Measurements from ENCODE around the gene DENND1B.
"Not testable (repeated sequence)": the region's sequence is repeated elsewhere in the genome, so short reads cannot be mapped to it uniquely, and the experiment has no call there.

The DENND1B gene

DNA sequence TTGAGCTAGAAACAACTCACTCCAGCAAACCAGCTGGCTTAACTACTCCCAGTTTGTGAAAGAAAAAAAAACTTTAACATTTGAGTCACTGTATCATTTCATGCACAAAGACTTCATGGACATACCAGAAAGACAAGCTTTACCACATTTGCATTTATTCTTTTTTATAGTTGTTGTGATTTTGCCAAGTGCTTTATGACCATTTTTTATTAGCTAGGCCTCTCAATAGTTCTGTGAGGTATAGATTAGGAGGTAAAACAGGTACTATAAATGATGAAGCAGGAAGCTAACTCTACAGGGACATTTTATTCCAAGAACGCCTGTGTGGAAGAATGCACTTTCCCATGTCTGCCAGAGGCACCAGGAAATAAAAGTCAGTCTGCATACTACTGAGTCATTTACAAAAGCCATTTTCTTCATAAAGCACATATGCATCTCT lies 8.2 kb upstream of the DENND1B start:
- DNase-seq (ENCODE audit: low spot score): no peak

DNA sequence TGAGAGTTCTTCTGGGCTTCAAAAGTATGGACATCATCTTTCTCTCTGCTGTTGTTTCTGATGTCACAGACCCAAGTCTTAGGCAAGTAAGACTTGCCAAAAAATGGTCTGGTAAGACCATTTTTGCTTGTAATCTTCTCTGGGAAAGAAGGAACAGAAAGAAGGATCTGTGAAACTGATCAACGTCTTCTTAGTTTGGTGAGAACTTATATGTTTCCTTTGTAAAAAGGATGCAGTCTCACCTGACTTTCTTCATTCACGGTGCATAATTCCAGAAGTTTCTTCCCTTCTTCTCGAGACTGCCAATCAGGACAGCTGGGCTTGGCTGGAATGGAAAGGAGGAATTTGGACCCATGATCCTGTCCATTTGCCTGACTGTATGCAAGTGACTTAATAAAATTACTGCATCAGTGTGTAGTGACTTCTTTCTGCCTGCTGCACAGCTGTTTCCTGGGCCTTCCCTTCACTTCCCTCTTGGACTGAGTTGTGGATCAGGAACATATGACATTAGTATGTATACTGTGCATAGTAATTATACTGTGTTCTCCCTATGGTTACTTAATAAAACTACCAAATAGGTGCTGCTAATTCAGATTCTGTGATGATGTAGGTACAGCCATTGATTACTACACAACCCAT lies 7.6 kb upstream of the DENND1B start:
- no peak for DNase-seq (ENCODE audit: low spot score)

DNA sequence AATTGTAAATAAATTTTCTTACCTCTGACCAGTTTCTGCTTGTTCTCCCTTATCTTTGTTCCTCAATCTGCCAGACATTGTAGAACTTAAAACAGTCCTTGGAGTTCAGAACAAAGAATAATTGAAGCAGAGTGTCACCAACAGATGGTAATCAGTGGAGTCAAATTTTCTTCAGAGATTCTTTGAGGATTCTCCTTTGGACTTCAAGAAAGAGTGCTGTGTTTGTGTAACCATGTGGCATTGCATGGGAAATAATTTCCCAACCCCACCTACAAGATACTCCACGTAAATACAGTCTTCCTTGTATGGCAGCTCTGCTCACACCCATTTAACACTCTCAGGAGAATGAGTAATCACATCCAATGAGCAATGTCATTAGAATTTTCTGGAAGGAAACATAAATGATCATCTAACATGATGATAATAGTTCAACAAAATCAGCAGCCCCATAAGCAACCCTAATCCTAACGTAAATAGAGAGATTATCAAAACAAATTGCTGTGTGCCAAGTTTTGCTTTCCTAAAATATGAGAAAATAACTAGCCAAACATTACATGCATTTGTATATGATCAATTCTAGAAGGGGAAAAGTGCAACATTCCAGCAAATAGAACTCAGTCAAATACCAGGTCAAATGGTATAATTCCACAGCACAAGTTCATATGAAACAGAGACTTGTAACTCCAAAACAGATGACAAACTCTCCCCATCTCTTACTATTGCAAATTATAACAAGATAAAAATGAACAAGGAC lies 6.9 kb upstream of the DENND1B start:
- DNase-seq (ENCODE audit: low spot score): no peak

DNA sequence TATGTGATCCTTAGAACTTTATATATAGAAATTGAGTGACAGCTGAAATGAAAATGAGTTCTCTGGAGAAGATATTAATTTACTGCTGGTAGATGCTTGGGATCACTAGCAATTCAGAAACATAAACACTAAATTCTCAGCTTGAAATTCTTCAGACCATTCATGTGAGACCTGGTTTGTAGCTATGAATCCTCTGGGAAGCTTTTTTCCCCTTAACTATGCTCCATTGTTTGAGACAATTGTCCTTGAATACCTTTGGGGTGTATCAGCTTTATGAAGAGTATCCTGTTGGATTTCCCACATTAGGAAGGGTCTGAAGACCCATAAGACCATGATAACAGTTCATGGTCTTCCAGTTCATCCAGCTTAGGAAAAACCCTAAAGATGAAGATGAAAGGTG lies 4.6 kb upstream of the DENND1B start:
- no peak for DNase-seq (ENCODE audit: low spot score)

DNA sequence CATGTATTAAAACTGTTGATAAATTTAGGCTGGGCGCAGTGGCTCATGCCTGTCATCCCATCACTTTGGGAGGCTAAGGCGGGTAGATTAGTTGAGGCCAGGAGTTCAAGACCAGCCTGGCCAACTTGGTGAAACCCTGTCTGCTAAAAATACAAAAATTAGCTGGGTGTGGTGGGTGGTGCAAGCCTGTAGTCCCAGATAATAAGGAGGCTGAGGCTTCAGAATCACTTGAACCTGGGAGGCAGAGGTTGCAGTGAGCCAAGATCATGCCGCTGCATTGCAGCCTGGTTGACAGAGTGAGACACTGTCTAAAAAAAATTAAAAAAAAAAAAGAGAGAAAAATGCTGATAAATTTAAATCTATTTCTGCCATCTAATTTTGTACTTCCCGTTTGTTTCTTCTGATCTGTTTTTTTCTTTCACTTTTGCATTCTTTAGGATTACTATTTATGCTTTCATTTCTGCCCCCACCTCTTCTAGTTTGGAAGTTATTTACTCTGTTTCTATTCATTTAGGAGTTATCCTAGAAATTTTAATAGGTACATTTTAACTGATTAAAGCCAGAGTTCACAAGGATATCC lies 3.2 kb upstream of the DENND1B start:
- no peak for DNase-seq (ENCODE audit: low spot score)

DNA sequence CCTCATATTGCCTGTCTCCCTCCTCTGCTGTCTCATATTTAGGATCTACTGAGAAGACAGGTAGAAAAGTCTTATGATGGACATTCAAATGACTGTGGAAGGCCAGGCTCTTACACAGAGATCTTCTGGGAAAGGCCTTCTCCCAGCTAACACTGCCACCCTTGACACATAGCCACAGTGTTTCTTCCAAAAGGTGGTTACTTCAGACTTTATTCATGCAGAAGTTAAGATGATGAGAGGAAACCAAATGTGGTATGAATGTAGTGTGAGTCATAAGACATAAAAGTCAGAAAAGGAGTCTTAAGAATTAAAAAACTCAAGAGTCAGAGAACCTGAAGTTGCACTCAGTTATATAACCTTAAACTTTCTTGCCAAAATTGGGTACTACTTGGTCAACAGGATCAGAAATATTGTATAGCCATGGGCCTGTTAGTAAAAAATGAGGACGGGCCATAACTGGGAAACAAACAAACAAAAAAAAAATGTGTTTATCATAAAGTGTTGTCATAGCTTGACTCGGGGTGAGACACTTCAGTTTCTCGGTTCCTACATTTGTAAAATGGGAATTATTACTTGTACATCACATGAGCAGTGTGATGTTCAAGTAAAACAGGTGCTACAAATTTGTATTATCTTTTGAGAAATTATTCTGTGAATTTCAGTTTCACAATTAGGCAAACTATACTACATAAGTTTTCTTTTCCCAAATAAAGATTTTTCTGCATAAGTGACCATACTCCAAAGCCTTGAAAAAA lies 1.2 kb upstream of the DENND1B start:
- peak; percentile 35 for DNase-seq (ENCODE audit: low spot score)

DNA sequence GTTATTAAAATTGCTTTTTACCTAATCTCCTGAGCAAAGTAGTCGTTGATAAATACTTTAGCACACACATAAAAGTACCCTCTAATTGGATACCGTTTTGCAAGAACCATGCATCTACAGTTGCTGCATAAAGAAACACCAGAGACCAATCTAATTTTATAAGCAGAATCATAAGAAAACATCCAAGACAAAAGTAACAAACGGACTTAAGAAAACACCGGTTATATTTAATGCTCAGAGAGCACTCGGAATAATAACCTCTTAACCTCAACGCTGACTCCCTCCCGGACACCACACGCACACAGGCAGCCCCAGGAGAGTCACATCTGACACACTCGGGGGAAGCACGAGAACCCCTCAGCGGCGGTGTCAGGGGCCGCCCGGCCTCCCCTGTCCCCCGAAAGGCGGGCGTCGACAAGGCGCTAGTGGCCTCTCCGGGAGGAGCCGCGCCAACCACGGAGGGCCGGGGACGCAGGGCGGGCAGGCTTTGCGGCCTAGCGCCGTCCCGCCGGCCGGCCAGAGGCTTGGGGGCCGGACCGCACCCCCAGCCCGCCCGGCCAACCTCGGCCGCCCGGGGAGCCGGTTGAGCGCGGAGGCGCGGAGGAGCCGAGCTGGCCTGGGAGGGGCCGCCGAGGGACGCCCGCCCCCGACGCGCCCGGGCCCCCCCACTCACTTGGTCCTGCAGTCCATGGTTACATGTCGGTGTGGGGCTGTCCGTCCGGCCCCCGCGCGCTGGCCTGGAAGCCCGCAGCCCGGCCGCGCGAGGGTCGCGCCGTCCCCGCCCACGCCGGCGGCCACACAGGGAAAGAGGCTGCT lies 606 bp downstream of the DENND1B start:
- DNase-seq (ENCODE audit: low spot score): no peak

DNA sequence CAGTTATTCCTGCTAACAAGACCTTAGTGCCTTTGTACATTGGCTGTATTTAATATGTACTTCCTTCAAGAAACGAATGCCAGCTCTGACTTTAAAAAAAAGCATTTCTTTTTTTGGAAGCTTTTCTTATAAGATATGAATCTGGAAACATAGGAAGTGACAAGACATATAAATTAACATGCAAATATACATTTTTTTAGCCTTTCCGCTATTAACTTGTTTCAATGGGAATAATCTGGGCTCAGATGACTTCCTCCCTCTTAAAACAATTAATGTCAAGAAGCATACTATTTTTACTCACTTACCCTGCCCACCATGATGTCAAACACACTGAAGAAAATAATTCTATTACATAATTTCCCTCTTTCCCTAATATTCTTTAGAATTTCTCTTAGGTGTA lies 1.4 kb downstream of the DENND1B start:
- peak; percentile 62 for DNase-seq (ENCODE audit: low spot score)

DNA sequence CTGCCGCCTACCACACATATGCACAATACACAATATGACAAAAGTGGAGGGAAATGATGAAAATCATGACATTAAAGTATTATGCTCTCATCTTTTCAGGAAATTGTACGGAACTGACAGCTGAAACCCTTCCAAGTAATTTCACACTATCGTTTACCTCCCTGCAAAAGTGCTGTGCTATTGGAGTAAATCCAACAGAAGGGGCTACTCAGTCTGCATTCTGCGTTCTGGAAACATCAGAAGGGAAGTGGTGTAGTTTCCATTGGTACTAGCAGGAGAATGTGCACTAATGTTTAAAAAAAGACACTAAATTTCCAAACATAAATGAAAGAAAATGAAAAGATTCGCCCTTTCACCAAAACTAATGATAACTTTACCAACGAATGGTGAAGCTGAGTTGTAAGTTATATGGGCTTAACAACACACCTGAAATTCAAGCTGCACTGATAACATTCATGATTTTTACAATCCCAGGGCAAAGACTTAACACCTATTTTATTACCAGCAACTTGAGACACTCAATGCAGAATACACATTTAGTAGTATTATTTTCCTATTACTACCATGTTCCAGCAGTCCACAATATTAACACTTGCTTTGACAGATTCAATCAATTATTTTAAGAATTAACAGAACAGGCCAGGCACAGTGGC lies 3.2 kb downstream of the DENND1B start:
- DNase-seq (ENCODE audit: low spot score): no peak

DNA sequence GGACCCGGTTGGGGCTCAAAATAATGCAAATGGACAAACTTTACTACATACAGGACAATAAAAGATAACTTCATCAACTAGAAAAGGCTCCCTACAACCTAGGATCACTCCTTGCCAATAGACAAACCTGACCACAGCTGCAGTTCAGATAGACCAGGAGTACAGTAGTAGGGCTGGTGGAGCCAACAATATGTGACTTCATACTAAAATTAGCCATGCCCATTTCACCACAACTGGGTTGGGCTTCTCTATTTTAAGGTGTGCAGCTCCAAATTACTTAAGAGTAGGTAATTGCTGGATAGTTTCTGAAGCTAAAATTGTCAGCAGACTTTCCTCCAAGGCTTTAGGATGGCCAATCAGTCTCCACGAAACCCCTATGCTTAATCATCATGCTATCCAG lies 3.9 kb downstream of the DENND1B start:
- DNase-seq (ENCODE audit: low spot score): no peak

DNA sequence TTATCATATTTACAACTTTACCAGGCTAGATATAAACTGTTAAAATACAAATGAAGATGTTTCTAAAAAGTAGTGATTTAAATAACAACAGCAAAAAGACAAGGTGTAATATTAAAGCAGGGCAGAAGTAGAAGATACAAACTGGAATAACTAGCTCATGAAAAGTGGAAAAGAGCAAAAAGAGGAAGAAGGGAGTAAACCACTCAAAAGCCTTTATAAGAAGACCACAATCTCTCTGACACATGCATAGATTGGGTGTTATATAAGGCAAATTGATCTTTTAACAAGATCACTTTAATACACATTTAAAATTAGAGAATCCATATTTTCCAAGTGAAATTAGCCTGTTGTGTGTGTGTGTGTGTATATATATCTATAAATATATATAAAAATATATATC lies 5.0 kb downstream of the DENND1B start:
- no peak for DNase-seq (ENCODE audit: low spot score)

DNA sequence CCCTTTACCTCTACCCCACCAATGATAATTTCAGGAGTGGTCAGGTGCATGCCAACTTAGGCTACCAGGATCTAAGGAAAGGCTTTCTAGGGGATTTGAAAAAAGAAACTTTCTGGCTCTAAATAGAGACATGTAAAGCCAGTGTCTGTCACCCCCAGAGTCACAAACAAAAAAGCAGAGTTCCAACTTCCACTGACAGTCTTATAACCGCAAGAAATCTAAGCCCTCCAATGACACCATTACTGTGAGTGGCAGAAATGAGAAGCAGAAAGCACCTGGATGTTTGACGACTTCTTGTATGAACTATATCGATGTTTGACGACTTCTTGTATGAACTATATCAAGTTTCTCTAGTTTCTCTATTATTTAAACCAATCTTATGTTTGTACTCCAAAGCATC lies 6.0 kb downstream of the DENND1B start:
- no peak for DNase-seq (ENCODE audit: low spot score)

DNA sequence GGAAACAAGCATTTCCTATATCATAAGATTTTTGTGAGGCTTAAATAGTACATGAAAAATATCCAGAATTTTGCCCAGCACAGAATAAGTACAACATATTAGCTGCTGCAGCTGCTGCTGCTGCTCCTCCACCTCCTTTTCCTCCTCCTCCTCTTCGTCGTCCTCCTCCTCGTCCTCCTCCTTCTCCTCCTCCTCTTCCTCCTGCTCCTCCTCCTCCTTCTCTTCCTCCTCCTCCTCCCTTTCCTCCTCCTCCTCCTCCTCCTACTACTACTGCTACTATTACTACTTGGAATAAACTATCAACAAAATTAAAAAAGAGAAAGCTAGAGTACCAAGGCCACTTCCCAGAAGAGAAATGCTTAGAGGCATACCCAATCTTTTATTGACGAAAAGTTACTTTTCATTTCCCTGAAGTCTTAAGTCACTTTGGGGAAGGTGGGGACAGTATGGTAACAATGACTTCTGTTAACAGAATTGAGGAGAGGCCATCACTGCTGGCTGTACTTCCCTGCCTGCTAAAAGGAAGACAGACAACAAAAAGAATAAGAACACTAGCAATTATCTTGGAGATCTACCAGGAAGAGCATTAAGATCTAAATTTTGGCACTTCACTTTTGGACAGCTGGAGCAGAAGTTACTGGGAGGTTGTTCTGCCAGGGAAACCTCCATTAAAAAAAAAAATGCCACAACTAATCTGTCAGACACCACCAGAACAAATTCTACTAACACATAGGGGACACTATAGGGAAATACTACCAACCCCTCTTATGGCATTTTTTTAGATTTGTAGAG lies 7.1 kb downstream of the DENND1B start:
- DNase-seq (ENCODE audit: low spot score): no peak

DNA sequence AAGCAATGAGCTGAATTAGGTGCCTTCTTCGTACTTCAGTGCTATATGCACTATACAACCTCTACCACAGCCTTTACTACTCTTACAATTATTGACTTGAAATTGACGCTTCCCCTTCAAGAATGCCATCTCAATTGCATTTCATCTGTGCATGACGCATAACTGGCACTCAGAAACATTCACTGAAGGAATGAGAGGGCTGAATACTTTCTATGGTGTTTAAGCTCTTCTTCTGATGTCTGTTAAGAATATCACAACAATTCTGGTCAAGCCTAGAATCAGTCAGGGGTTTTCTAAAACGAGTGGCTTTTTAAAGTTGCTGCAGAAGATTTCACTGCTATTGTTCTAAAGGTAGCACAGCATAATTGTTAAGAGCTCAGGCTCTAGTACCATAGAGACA lies 11.5 kb downstream of the DENND1B start:
- no peak for DNase-seq (ENCODE audit: low spot score)

DNA sequence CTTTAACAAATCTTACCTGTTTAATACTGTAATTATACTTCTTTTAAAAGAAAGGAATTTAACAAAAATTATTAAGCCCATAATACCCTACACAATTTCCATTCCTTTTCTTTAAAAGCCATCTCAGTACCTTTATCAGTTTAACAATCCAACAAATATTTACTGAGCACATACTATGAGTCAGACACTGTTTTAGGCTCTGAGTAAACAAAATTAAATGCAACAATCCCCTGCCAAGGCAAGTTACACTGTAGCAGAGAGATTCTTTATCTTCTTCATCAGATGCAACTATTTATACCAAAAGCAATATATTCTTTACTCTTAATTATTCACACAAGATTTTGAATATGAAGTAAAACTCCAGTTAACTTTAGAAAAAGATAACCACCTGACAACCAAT lies 12.0 kb downstream of the DENND1B start:
- DNase-seq (ENCODE audit: low spot score): no peak

DNA sequence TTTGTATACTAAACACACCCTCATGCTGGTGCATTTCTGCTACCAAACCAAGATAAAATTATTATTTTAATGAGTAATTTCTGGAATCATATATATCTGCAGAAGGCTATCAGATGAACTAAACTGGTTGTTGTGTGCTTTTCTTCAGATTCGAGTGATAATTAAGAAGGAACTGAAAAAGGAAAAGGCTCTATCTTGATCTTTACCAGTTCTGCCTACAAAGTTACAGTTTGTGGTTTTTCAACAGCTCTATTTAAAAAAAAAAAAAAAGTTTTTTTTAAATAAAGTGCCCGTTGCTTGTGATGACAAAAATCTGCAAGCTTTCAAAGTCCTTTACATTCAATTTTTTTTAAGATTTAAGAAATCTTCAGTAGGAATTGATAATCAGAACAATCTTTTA lies 13.6 kb downstream of the DENND1B start:
- no peak for DNase-seq (ENCODE audit: low spot score)

DNA sequence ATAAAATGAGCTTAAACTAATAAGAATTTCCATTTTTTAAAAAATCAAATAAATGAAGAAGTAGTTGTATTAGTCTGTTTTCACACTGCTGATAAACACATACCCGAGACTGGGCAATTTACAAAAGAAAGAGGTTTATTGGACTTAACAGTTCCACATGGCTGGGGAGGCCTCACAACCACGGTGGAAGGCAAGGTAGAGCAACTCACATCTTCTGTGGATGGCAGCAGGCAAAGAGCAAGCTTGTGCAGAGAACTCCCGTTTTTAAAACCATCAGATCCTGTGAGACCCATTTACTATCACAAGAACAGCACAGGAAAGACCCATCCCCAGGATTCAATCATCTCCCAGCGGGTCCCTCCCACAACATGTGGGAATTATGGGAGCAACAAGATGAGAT lies 19.7 kb downstream of the DENND1B start:
- not testable (repeated sequence) for DNase-seq (ENCODE audit: low spot score)

DNA sequence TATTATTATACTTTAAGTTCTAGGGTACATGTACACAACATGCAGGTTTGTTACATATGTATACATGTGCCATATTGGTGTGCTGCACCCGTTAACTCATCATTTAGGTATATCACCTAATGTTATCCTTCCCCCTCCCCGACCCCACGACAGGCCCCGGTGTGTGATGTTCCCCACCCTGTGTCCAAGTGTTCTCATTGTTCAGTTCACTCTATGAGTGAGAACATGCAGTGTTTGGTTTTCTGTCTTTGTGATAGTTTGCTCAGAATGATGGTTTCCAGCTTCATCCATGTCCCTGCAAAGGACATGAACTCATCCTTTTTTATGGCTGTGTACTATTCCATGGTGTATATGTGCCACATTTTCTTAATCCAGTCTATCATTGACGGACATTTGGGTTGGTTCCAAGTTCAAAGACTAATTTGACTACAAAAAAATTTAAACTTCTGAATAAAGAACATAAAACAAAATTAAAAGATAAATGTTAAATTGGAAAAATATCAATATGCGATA lies 22.6 kb downstream of the DENND1B start:
- DNase-seq (ENCODE audit: low spot score): not testable (repeated sequence)

DNA sequence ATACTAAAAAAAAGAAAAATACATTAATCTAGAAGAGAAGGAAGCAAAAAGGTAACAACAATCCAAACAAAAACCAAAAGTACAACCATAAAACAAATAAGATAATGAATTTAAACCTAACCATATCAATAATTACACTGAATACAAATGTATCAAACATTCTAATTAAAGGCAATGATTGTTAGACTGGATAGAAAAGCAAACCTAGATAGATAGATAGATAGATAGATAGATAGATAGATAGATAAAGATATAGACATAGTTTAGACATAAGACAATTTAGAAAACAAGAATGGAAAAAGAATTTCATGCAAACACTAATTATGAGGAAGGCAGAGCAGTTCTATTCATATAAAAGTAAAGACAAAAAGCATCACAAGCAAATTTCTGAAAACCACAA lies 24.9 kb downstream of the DENND1B start:
- no peak for DNase-seq (ENCODE audit: low spot score)

DNA sequence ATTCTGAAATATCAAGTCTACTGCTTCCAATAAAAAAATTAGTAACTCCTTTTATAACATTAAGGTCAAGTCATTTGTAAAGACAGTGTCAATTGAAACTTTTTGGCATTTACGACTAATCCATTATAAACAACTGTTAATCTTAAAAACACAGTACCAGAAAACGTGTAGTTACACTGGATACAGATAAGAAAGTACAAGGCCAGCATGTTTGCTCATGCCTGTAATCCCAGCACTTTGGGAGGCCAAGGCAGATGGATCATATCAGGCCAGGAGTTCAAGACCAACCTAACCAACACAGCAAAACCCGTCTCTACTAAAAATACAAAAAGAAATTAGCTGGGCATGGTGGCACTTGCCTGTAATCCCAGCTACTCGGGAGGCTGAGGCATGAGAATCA lies 29.4 kb downstream of the DENND1B start:
- DNase-seq (ENCODE audit: low spot score): no peak

All from putamen (tissue), 1 donor.